KMS-11 (cell line): Measurements from ENCODE around the gene GPI.

ENCODE experiments used
- H2AFZ ChIP-seq: fragments of 200-600 bp; sonication (generic); 2 replicates; pipeline ENCODE4 v1.6.1; 2016; ENCODE audit warnings: antibody characterized with exemption, mixed run types, low read depth
- H3K27ac ChIP-seq: fragments of 200-600 bp; sonication (generic); 2 replicates; pipeline ENCODE4 v1.6.1; 2016; ENCODE audit warnings: mild to moderate bottlenecking, mixed run types
- H3K27me3 ChIP-seq: fragments of 200-600 bp; sonication (generic); 2 replicates; pipeline ENCODE4 v1.6.1; 2017; ENCODE audit warnings: mild to moderate bottlenecking, low read depth, mixed run types, moderate library complexity; ENCODE audit not compliant: insufficient read depth
- H3K36me3 ChIP-seq: fragments of 200-600 bp; sonication (generic); 2 replicates; pipeline ENCODE4 v1.6.1; 2017; ENCODE audit warnings: mild to moderate bottlenecking, mixed run types; ENCODE audit not compliant: insufficient read depth
- H3K4me1 ChIP-seq: fragments of 200-600 bp; sonication (generic); 2 replicates; pipeline ENCODE4 v1.6.1; 2016; ENCODE audit warnings: mild to moderate bottlenecking, low read depth, mixed run types; ENCODE audit not compliant: poor library complexity, severe bottlenecking
- H3K4me2 ChIP-seq: fragments of 200-600 bp; sonication (generic); 2 replicates; pipeline ENCODE4 v1.7.0; 2016; ENCODE audit warnings: mild to moderate bottlenecking, mixed run types
- H3K4me3 ChIP-seq: fragments of 200-600 bp; sonication (generic); IDR thresholded peaks from 2 replicates; pipeline ENCODE4 v1.6.1; 2017; ENCODE audit warnings: low read depth, low read length, mixed read lengths; ENCODE audit not compliant: insufficient read depth
- H3K79me2 ChIP-seq: fragments of 200-600 bp; sonication (generic); 2 replicates; pipeline ENCODE4 v1.6.1; 2016; ENCODE audit warnings: low read depth, mixed run types; ENCODE audit not compliant: insufficient read depth
- H3K9ac ChIP-seq: fragments of 200-600 bp; sonication (generic); 2 replicates; pipeline ENCODE4 v1.6.1; 2016; ENCODE audit warnings: mild to moderate bottlenecking, mixed run types
- H4K20me1 ChIP-seq: fragments of 200-600 bp; sonication (generic); 2 replicates; pipeline ENCODE4 v1.6.1; 2016; ENCODE audit warnings: mild to moderate bottlenecking, mixed run types; ENCODE audit not compliant: insufficient read depth
- TF ChIP-seq, protein P1 (sequence below): fragments of 200-600 bp; sonication (generic); conservative IDR thresholded peaks from 2 replicates; pipeline ENCODE4 v1.6.1; 2017; ENCODE audit warnings: low read depth, mild to moderate bottlenecking, antibody characterized with exemption, low read length, moderate library complexity, mixed read lengths

The GPI gene

DNA sequence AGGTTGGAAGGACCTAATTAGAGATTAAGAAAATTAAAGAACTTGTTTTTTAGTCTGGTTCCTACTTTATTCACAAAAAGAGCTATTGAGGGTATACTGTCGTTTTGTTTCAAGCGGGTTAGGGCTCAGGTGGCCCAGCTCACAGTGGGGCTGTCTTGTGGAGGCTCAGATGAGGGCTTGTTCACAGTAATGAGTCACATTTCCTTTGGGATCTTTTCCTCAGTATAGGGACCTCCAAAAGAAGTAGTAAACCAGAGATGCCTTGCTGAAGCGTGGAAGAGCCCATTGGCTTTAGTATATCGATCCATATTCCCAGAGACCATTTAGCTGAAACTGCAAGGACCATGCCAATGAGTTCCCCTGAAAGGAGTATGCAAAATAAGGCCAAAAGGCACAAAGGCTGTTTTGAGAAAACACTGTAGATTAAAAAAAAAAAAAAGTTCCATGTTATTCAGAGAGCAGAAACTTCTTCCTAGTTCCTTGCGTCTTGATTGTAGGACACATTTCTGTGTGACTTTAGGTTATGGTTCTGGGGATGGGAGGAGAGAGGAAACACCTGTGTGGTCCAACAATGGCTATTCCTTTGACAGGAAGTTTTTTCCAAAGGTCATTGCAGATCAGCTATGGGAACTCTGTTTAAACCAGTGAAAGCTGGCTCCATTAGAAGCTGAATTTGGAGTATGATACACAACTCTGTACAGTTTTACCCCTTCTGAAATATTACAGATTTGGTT is 32.8 kb upstream of the GPI start:
- Histone ChIP-seq H4K20me1 (no peaks in the 10 kb centered on the region), H3K36me3 (no peaks in the 10 kb centered on the region), H3K4me3 (no peak overlapping the region), H3K9ac (no peak overlapping the region), H3K27me3 (no peaks in the 10 kb centered on the region), H3K4me2 (no peak overlapping the region), H3K4me1 (peaks cover 6% of the 10 kb centered on the region), H2AFZ (no peak overlapping the region), H3K79me2 (no peaks in the 10 kb centered on the region), H3K27ac (no peak overlapping the region)
- TF ChIP-seq, protein P1, sequence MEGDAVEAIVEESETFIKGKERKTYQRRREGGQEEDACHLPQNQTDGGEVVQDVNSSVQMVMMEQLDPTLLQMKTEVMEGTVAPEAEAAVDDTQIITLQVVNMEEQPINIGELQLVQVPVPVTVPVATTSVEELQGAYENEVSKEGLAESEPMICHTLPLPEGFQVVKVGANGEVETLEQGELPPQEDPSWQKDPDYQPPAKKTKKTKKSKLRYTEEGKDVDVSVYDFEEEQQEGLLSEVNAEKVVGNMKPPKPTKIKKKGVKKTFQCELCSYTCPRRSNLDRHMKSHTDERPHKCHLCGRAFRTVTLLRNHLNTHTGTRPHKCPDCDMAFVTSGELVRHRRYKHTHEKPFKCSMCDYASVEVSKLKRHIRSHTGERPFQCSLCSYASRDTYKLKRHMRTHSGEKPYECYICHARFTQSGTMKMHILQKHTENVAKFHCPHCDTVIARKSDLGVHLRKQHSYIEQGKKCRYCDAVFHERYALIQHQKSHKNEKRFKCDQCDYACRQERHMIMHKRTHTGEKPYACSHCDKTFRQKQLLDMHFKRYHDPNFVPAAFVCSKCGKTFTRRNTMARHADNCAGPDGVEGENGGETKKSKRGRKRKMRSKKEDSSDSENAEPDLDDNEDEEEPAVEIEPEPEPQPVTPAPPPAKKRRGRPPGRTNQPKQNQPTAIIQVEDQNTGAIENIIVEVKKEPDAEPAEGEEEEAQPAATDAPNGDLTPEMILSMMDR: no peak

DNA sequence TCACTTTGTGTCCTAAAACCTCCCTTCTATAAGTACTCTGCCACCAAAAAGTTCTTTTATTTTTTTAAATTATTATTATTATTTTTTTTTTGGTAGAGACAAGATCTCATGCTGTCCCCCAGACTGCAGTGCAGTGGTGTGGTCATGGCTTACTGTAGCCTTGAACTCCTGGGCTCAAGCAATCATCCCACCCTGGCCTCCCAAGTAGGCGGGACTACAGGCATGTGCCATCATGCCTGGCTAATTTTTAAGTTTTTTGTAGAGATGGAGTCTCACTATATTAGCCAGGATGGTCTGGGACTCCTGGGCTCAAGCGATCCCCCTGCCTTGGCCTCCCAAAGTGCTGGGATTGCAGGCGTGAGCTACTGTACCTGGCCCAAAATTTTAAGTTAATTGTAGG is 29.1 kb upstream of the GPI start:
- TF ChIP-seq, protein P1: no peak
- no peak overlapping the region for H3K4me3 ChIP-seq
- no peak overlapping the region for H3K9ac ChIP-seq
- no peaks in the 10 kb centered on the region for H4K20me1 ChIP-seq
- H3K36me3 ChIP-seq: no peaks in the 10 kb centered on the region
- H3K27ac ChIP-seq: no peak overlapping the region
- no peaks in the 10 kb centered on the region for H3K27me3 ChIP-seq
- no peak overlapping the region for H2AFZ ChIP-seq
- peaks cover 6% of the 10 kb centered on the region for H3K4me1 ChIP-seq
- no peaks in the 10 kb centered on the region for H3K79me2 ChIP-seq
- H3K4me2 ChIP-seq: no peak overlapping the region

DNA sequence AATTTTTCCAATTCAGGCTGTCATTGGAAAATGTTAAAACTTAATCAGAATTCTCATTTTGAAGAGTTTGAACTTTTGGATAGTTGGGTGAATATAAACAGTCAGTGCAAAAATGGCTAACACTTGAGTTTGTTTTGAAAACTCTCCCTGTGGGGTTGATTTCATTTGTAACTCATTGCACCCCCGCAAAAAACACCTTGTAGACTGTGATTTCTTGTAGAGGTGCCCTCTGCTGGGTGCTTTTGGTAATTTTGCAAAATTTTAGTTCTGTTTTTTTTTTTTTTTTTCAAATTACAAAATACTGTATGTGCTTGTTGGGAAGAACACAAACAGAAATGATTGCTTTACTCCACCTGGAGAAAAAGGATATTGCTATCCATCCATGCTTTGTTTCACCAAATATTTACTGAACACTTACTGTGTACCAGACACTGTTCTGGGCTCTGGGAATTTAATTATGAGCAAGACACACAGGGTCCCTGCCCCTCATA is 28.2 kb upstream of the GPI start:
- Histone ChIP-seq H3K36me3 (peaks cover 5% of the 10 kb centered on the region; the same call in 1 of the 2 replicates), H3K9ac (no peak overlapping the region)

DNA sequence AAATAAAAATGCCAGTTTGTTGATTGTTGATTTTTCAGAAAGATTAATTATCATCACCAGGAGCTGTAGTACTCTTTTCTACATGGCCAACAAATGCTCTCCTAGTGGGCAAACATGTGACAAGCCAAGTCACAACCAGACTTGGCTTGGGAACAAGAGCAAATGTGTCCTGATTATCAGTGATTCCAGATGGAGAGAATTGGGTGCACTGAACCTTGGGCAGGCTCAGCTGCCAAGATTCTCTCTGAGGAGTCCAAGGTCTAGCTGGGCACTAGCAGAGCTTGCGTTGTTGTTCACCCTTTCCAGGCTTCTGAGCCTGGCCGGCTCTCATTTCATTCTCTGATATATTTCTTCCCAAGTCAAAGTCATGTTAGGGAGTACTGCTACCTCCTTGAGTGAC is 27.3 kb upstream of the GPI start:
- TF ChIP-seq, protein P1: no peak
- no peaks in the 10 kb centered on the region for H4K20me1 ChIP-seq
- H3K27ac ChIP-seq: no peak overlapping the region
- H3K4me3 ChIP-seq: no peak overlapping the region
- H3K9ac ChIP-seq: no peak overlapping the region
- peaks cover 5% of the 10 kb centered on the region; the same call in 1 of the 2 replicates for H3K36me3 ChIP-seq
- H2AFZ ChIP-seq: no peak overlapping the region
- H3K79me2 ChIP-seq: no peaks in the 10 kb centered on the region
- H3K4me2 ChIP-seq: no peak overlapping the region
- H3K27me3 ChIP-seq: no peaks in the 10 kb centered on the region
- peaks cover 6% of the 10 kb centered on the region for H3K4me1 ChIP-seq

More for the DNA sequence above, 28.2 kb upstream of the GPI start:
- TF ChIP-seq, protein P1: peak; percentile 84
- H3K4me3 ChIP-seq: no peak overlapping the region
- no peak overlapping the region for H3K4me2 ChIP-seq
- H2AFZ ChIP-seq: no peak overlapping the region
- no peak overlapping the region for H3K27ac ChIP-seq
- H3K79me2 ChIP-seq: no peaks in the 10 kb centered on the region
- H3K4me1 ChIP-seq: peaks cover 6% of the 10 kb centered on the region
- H4K20me1 ChIP-seq: no peaks in the 10 kb centered on the region
- no peaks in the 10 kb centered on the region for H3K27me3 ChIP-seq
